ENCODE measurements around the gene SUSD4.

GRCh38 chr1:223338811-223339746, 24.9 kb downstream of the SUSD4 start:
- TF ChIP-seq, protein P1, sequence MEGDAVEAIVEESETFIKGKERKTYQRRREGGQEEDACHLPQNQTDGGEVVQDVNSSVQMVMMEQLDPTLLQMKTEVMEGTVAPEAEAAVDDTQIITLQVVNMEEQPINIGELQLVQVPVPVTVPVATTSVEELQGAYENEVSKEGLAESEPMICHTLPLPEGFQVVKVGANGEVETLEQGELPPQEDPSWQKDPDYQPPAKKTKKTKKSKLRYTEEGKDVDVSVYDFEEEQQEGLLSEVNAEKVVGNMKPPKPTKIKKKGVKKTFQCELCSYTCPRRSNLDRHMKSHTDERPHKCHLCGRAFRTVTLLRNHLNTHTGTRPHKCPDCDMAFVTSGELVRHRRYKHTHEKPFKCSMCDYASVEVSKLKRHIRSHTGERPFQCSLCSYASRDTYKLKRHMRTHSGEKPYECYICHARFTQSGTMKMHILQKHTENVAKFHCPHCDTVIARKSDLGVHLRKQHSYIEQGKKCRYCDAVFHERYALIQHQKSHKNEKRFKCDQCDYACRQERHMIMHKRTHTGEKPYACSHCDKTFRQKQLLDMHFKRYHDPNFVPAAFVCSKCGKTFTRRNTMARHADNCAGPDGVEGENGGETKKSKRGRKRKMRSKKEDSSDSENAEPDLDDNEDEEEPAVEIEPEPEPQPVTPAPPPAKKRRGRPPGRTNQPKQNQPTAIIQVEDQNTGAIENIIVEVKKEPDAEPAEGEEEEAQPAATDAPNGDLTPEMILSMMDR (conservative IDR thresholded peaks at IDR 0.05 in 1 of 2, IDR thresholded peaks at IDR 0.05 in 1 of 2; ENCODE audit: extremely low read depth in 1 of 2, insufficient read depth in 1 of 2, low read depth in 1 of 2, low read length in 2 of 2) = no peak
- no peak for TF ChIP-seq EZH2 (IDR thresholded peaks at IDR 0.05; ENCODE audit: borderline replicate concordance, low read length)
